Measurements from ENCODE around the gene SH3BGRL3. TPM values are rescaled to one million over a fixed set of nuclear protein-coding genes. Genes with fewer than 3 reads are reported as not detected.
A peak's percentile ranks its signal among the peaks of the same experiment; 100 is the strongest.

The SH3BGRL3 gene
- total RNA-seq, 4 donors from 2014 or later, result 52.7 to 81.7 (median 59.8) TPM

DNA sequence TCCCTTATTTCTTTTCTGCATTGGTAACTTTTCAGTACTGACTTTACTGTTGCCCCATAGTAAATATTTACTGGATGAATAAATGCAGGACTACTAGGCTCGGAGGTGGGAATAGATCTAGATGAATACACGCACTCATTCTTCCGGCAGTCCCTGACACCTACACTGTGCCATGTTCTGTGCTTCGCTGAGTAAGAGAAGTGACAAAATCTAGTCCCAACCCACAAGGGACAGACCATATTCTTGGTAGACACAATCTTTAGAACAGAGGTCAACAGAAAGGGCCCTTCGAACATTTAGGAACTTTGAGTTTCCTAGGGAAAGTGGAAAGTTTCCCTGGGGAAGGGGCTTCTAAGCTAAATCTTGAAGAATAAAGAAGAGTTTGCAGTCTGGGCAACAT, 34.6 kb downstream of the SH3BGRL3 start:
- Histone ChIP-seq H3K4me3 (no peak overlapping the region), H3K9me3 (no peaks in the 10 kb centered on the region), H3K27me3 (peaks cover 0 to 7% (median 0%) of the 10 kb centered on the region in 4 donors), H3K36me3 (no peaks in the 10 kb centered on the region), H3K4me1 (peaks cover 0 to 12% (median 7%) of the 10 kb centered on the region in 4 donors), H3K27ac (replicated peaks in 1 of 4) (no peak overlapping the region)
- WGBS, result 80% methylated on average over 5 of the region's 5 CpGs
- no peak for DNase-seq (ENCODE audit: extremely low spot score)
- intact Hi-C loops (cut with DNase I), result no loop called here
- TF ChIP-seq, protein P1, sequence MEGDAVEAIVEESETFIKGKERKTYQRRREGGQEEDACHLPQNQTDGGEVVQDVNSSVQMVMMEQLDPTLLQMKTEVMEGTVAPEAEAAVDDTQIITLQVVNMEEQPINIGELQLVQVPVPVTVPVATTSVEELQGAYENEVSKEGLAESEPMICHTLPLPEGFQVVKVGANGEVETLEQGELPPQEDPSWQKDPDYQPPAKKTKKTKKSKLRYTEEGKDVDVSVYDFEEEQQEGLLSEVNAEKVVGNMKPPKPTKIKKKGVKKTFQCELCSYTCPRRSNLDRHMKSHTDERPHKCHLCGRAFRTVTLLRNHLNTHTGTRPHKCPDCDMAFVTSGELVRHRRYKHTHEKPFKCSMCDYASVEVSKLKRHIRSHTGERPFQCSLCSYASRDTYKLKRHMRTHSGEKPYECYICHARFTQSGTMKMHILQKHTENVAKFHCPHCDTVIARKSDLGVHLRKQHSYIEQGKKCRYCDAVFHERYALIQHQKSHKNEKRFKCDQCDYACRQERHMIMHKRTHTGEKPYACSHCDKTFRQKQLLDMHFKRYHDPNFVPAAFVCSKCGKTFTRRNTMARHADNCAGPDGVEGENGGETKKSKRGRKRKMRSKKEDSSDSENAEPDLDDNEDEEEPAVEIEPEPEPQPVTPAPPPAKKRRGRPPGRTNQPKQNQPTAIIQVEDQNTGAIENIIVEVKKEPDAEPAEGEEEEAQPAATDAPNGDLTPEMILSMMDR (IDR thresholded peaks at IDR 0.05), result no peak
- no peak for TF ChIP-seq EP300 (IDR thresholded peaks at IDR 0.05)
- TF ChIP-seq POLR2A (IDR thresholded peaks at IDR 0.05; ENCODE audit: low read depth), result no peak
- TF ChIP-seq POLR2AphosphoS5 (IDR thresholded peaks at IDR 0.05), result no peak

GRCh38 chr1:26315874-26316850, 36.3 kb downstream of the SH3BGRL3 start:
- H3K4me1 ChIP-seq, result peaks cover 4 to 16% (median 9%) of the 10 kb centered on the region in 4 donors
- H3K27me3 ChIP-seq, result peaks cover 0 to 12% (median 2%) of the 10 kb centered on the region in 4 donors
- H3K36me3 ChIP-seq, result no peaks in the 10 kb centered on the region
- intact Hi-C loops (cut with DNase I), result no loop called here
- no peaks in the 10 kb centered on the region for H3K9me3 ChIP-seq
- TF ChIP-seq POLR2A (IDR thresholded peaks at IDR 0.05; ENCODE audit: low read depth) (no peak), POLR2AphosphoS5 (IDR thresholded peaks at IDR 0.05) (no peak), EP300 (IDR thresholded peaks at IDR 0.05) (no peak)
- TF ChIP-seq, protein P1 (IDR thresholded peaks at IDR 0.05), result no peak
- H3K27ac ChIP-seq (replicated peaks in 1 of 4), result no peak overlapping the region
- H3K4me3 ChIP-seq, result no peak overlapping the region
- WGBS, result 81% methylated on average over 8 of the region's 8 CpGs
- DNase-seq (ENCODE audit: extremely low spot score), result no peak

GRCh38 chr1:26317146-26317545, 37.3 kb downstream of the SH3BGRL3 start:
- intact Hi-C loops (cut with DNase I), result loop anchor here (1.0 kb wide), 1 partner anchor 14 kb away; no protein-coding TSS in a partner anchor

GRCh38 chr1:26317612-26318337, 37.9 kb downstream of the SH3BGRL3 start, which contains the start of gene CD52:
Gene CD52 (plus strand): TSS chr1:26317958. CDS start chr1:26318018, 60 bp downstream.
- WGBS, result 77% methylated on average over 11 of the region's 12 CpGs
- Histone ChIP-seq H3K9me3 (no peaks in the 10 kb centered on the region), H3K4me3 (peak within 1 kb of the TSS in 2 of 4 donors; percentile 8 to 33), H3K4me1 (peaks cover 7 to 22% (median 15%) of the 10 kb centered on the region in 4 donors), H3K27me3 (peaks cover 0 to 12% (median 2%) of the 10 kb centered on the region in 4 donors), H3K36me3 (no peaks in the 10 kb centered on the region), H3K27ac (replicated peaks in 1 of 4) (peak within 1 kb of the TSS in 2 of 4 donors; percentile 1 to 34)
- intact Hi-C loops (cut with DNase I), result loop anchor here (1.0 kb wide), 1 partner anchor 14 kb away; no protein-coding TSS in a partner anchor
- TF ChIP-seq POLR2AphosphoS5 (IDR thresholded peaks at IDR 0.05) (no peak), POLR2A (IDR thresholded peaks at IDR 0.05; ENCODE audit: low read depth) (no peak), EP300 (IDR thresholded peaks at IDR 0.05) (no peak)
- TF ChIP-seq, protein P1 (IDR thresholded peaks at IDR 0.05), result no peak
- DNase-seq (ENCODE audit: extremely low spot score), result no peak

More at GRCh38 chr1:26317146-26317545, 37.3 kb downstream of the SH3BGRL3 start:
- Histone ChIP-seq H3K4me3 (no peak overlapping the region), H3K27me3 (peaks cover 0 to 12% (median 2%) of the 10 kb centered on the region in 4 donors), H3K4me1 (peaks cover 7 to 22% (median 15%) of the 10 kb centered on the region in 4 donors), H3K36me3 (no peaks in the 10 kb centered on the region), H3K27ac (replicated peaks in 1 of 4) (no peak overlapping the region), H3K9me3 (no peaks in the 10 kb centered on the region)
- WGBS, result 88% methylated on average over 2 of the region's 2 CpGs
- DNase-seq (ENCODE audit: extremely low spot score), result no peak
- TF ChIP-seq, protein P1 (IDR thresholded peaks at IDR 0.05), result no peak

All from esophagus muscularis mucosa (tissue), 4 donors.